IMR-90 (cell line): ENCODE measurements around the gene SESN3. TPM values are rescaled to one million over a fixed set of nuclear protein-coding genes. Genes with fewer than 3 reads are reported as not detected.

Experiments
- ATAC-seq: fragments of 200-7000 bp; cut with Tn5 transposase; 2 replicates; pipeline ENCODE4 v1.9.1; 2020; ENCODE audit warnings: low read depth, mild to moderate bottlenecking, moderate library complexity
- BruUV-seq: library from RNA; stranded (reverse); fragments of 400-500 nt; replicated peaks from 2 replicates; lab custom pipeline; 2021; lab: Mats Ljungman, UMichigan
- CTCF ChIA-PET: fragments of 300-600 bp; formaldehyde crosslinking; extraction: SDS; loops from one replicate; lab custom pipeline; 2021; ENCODE audit warnings: antibody characterized with exemption; lab: Yijun Ruan, JAX
- POLR2A ChIA-PET: fragments of 300-600 bp; sonication (Branson Sonifier 250); formaldehyde crosslinking; loops from one replicate; lab custom pipeline; 2022; ENCODE audit warnings: antibody characterized with exemption; ENCODE audit not compliant: unreplicated experiment; lab: Charles Lee
- DNase-seq: peaks from one replicate; pipeline ENCODE4 v3.0.0; 2013
- H2AFZ ChIP-seq: replicated peaks from 2 replicates; pipeline ENCODE3; 2013; ENCODE audit warnings: low read length, mild to moderate bottlenecking; ENCODE audit not compliant: poor library complexity
- H2AK5ac ChIP-seq: 2 replicates; pipeline ENCODE4 v1.6.1; 2013; ENCODE audit warnings: low read depth, low read length, inconsistent platforms
- H2AK9ac ChIP-seq: replicated peaks from 2 replicates; pipeline ENCODE3; 2013; ENCODE audit warnings: mild to moderate bottlenecking, low read depth, low read length, moderate library complexity; ENCODE audit not compliant: poor library complexity
- H2BK120ac ChIP-seq: 2 replicates; pipeline ENCODE4 v1.6.1; 2013; ENCODE audit warnings: low read depth, low read length, inconsistent platforms
- H2BK15ac ChIP-seq: 3 replicates; pipeline ENCODE4 v1.6.1; 2013; ENCODE audit warnings: low read depth, low read length, inconsistent platforms
- H2BK20ac ChIP-seq: 2 replicates; pipeline ENCODE4 v1.6.1; 2013; ENCODE audit warnings: low read depth, mild to moderate bottlenecking, inconsistent platforms, low read length, moderate library complexity
- H2BK5ac ChIP-seq: 2 replicates; pipeline ENCODE4 v1.6.1; 2013; ENCODE audit warnings: mild to moderate bottlenecking, low read depth, low read length, inconsistent platforms; ENCODE audit not compliant: poor library complexity, severe bottlenecking
- H3K14ac ChIP-seq: replicated peaks from 2 replicates; pipeline ENCODE4 v1.6.1; 2013; ENCODE audit warnings: low read depth, low read length, inconsistent platforms
- H3K18ac ChIP-seq: 2 replicates; pipeline ENCODE4 v1.6.1; 2013; ENCODE audit warnings: low read depth, low read length, control low read depth
- H3K23ac ChIP-seq: 2 replicates; pipeline ENCODE4 v1.6.1; 2013; ENCODE audit warnings: low read depth, low read length, inconsistent platforms
- H3K27ac ChIP-seq: 2 replicates; pipeline ENCODE4 v1.5.1; 2013; ENCODE audit warnings: mild to moderate bottlenecking, control low read depth, low read length; ENCODE audit not compliant: insufficient read depth
- H3K27me3 ChIP-seq: 2 replicates; pipeline ENCODE4 v1.6.1; 2013; ENCODE audit warnings: low read length; ENCODE audit not compliant: control insufficient read depth, insufficient read depth
- H3K36me3 ChIP-seq: 2 replicates; pipeline ENCODE4 v1.6.1; 2013; ENCODE audit warnings: low read length, mixed read lengths; ENCODE audit not compliant: control insufficient read depth, insufficient read depth
- H3K4ac ChIP-seq: 2 replicates; pipeline ENCODE4 v1.6.1; 2013; ENCODE audit warnings: low read depth, low read length, inconsistent platforms
- H3K4me1 ChIP-seq: 2 replicates; pipeline ENCODE4 v1.6.1; 2013; ENCODE audit warnings: low read length, mixed read lengths; ENCODE audit not compliant: control insufficient read depth, insufficient read depth
- H3K4me2 ChIP-seq: 2 replicates; pipeline ENCODE4 v1.6.1; 2013; ENCODE audit warnings: low read depth, mild to moderate bottlenecking, control low read depth, low read length, moderate library complexity
- H3K4me3 ChIP-seq: 2 replicates; pipeline ENCODE4 v1.5.1; 2013; ENCODE audit warnings: low read depth, mild to moderate bottlenecking, control low read depth, low read length, moderate library complexity; ENCODE audit not compliant: insufficient read depth
- H3K56ac ChIP-seq: 2 replicates; pipeline ENCODE4 v1.6.1; 2013; ENCODE audit warnings: low read length, inconsistent platforms; ENCODE audit not compliant: insufficient read depth; ENCODE audit errors: extremely low read depth
- H3K79me1 ChIP-seq, 2 experiments: 2 replicates each; pipeline ENCODE4 v1.6.1; 2013; ENCODE audit warnings: low read length in 2 of 2, inconsistent platforms in 1 of 2, low read depth in 1 of 2
- H3K9ac ChIP-seq: 2 replicates; pipeline ENCODE4 v1.6.1; 2013; ENCODE audit warnings: low read depth, low read length, control low read depth
- H3K9me1 ChIP-seq: 2 replicates; pipeline ENCODE4 v1.6.1; 2013; ENCODE audit warnings: low read length, inconsistent platforms; ENCODE audit not compliant: insufficient read depth
- H3K9me3 ChIP-seq: 2 replicates; pipeline ENCODE4 v1.6.1; 2013; ENCODE audit warnings: low read length; ENCODE audit not compliant: control insufficient read depth, insufficient read depth
- H4K20me1 ChIP-seq: 2 replicates; pipeline ENCODE4 v1.6.1; 2013; ENCODE audit warnings: low read length, inconsistent platforms; ENCODE audit not compliant: insufficient read depth
- H4K5ac ChIP-seq: 2 replicates; pipeline ENCODE4 v1.6.1; 2013; ENCODE audit warnings: mild to moderate bottlenecking, low read depth, low read length, control low read depth
- H4K8ac ChIP-seq, 2 experiments: 2 replicates each; pipeline ENCODE4 v1.6.1; 2013; ENCODE audit warnings: low read depth in 2 of 2, low read length in 2 of 2, control low read depth in 1 of 2, inconsistent platforms in 1 of 2
- H4K91ac ChIP-seq: 2 replicates; pipeline ENCODE4 v1.6.1; 2013; ENCODE audit warnings: low read depth, low read length, inconsistent platforms; ENCODE audit not compliant: insufficient read depth
- BHLHE40 ChIP-seq: fragments of 150-350 bp; IDR thresholded peaks from 2 replicates; pipeline ENCODE4 v1.6.1; 2016; ENCODE audit warnings: mild to moderate bottlenecking, low read depth, low read length
- CEBPB ChIP-seq: IDR thresholded peaks from 2 replicates; pipeline ENCODE4 v1.6.1; 2012; ENCODE audit warnings: low read depth, low read length, improper control_type of control experiment
- CHD1 ChIP-seq: IDR thresholded peaks from 2 replicates; pipeline ENCODE4 v1.6.1; 2012; ENCODE audit warnings: low read depth, low read length, improper control_type of control experiment
- FOS ChIP-seq: fragments of 150-350 bp; IDR thresholded peaks from 2 replicates; pipeline ENCODE4 v1.6.1; 2016; ENCODE audit warnings: low read depth, low read length
- MAFK ChIP-seq: IDR thresholded peaks from 2 replicates; pipeline ENCODE4 v1.6.1; 2012; ENCODE audit warnings: low read depth, low read length, improper control_type of control experiment
- MAZ ChIP-seq: IDR thresholded peaks from 2 replicates; pipeline ENCODE4 v1.6.1; 2012; ENCODE audit warnings: low read depth, mild to moderate bottlenecking, low read length, improper control_type of control experiment, moderate library complexity, borderline replicate concordance
- MXI1 ChIP-seq: IDR thresholded peaks from 2 replicates; pipeline ENCODE4 v1.6.1; 2012; ENCODE audit warnings: low read depth, mild to moderate bottlenecking, low read length, moderate library complexity, borderline replicate concordance
- NFE2L2 ChIP-seq: fragments of 150-350 bp; IDR thresholded peaks from 2 replicates; pipeline ENCODE4 v1.6.1; 2016; ENCODE audit warnings: low read depth, mild to moderate bottlenecking, low read length
- POLR2A ChIP-seq: IDR thresholded peaks from 2 replicates; pipeline ENCODE4 v1.6.1; 2012; ENCODE audit warnings: mild to moderate bottlenecking, low read depth, low read length
- RAD21 ChIP-seq: IDR thresholded peaks from 2 replicates; pipeline ENCODE4 v1.6.1; 2012; ENCODE audit warnings: low read length, improper control_type of control experiment
- RCOR1 ChIP-seq: IDR thresholded peaks from 2 replicates; pipeline ENCODE4 v1.6.1; 2012; ENCODE audit warnings: mild to moderate bottlenecking, low read length, improper control_type of control experiment; ENCODE audit not compliant: insufficient replicate concordance
- RFX5 ChIP-seq: IDR thresholded peaks from 2 replicates; pipeline ENCODE4 v1.8.0; 2012; ENCODE audit warnings: low read depth, mild to moderate bottlenecking, low read length, moderate library complexity
- SMC3 ChIP-seq: fragments of 150-350 bp; IDR thresholded peaks from 2 replicates; pipeline ENCODE4 v1.6.1; 2016; ENCODE audit warnings: low read depth, mild to moderate bottlenecking, antibody characterized with exemption, low read length, moderate library complexity
- USF2 ChIP-seq: fragments of 150-350 bp; IDR thresholded peaks from 2 replicates; pipeline ENCODE4 v1.6.1; 2017; ENCODE audit warnings: mild to moderate bottlenecking, antibody characterized with exemption, low read length, low read depth
- WGBS, 2 experiments: methylation state at CpG; one replicate each; pipeline versions ENCODE4 v1.1.5 to v1.1.7; 2013; ENCODE audit warnings: missing lambda C conversion rate in 2 of 2; ENCODE audit not compliant: insufficient read length in 1 of 2; ENCODE audit errors: extremely low coverage in 2 of 2; 5-methylcytosine and 5-hydroxymethylcytosine counted together
- dilution Hi-C: fragments of 300-500 bp; cut with HindIII; formaldehyde crosslinking; loops from one replicate; pipeline ENCODE4 v1.14.3; 2018; ENCODE audit warnings: low sequenced_read_pairs; ENCODE audit not compliant: unreplicated experiment
- in situ Hi-C: fragments of 300-500 bp; cut with MboI; formaldehyde crosslinking; loops from 3 replicates; pipeline ENCODE4 v1.14.3; 2019; ENCODE audit warnings: low sequenced_read_pairs, inconsistent platforms, mixed read lengths
- intact Hi-C: fragments of 100-400 bp; cut with micrococcal nuclease; formaldehyde crosslinking; loops from 2 replicates; pipeline ENCODE4 v1.10.0; 2022
- polyA plus RNA-seq, 3 experiments: library from polyadenylated mRNA; depleted of rRNA; stranded (reverse); fragments of >200 nt; gene quantifications; 2 replicates each; pipeline ENCODE4 v1.2.3, GENCODE V29; 2012; ENCODE audit warnings: low replicate concordance in 1 of 3
- total RNA-seq: library from RNA; depleted of rRNA; stranded (reverse); fragments of >200 nt; gene quantifications from 2 replicates; pipeline ENCODE4 v1.2.3, GENCODE V29; 2012
- TF ChIP-seq, protein P1 (sequence below): fragments of 150-350 bp; IDR thresholded peaks from 2 replicates; pipeline ENCODE4 v1.6.1; 2016; ENCODE audit warnings: low read depth, mild to moderate bottlenecking, low read length, moderate library complexity, borderline replicate concordance
- TF ChIP-seq, protein P2 (sequence below): conservative IDR thresholded peaks from 2 replicates; pipeline ENCODE4 v1.5.1; 2012; ENCODE audit warnings: mild to moderate bottlenecking, low read depth, low read length, improper control_type of control experiment

Gene SESN3
- total and polyA plus RNA-seq, 2 of the 4 experiments (the other 2 are of a cell fraction): 2.0 to 7.7 TPM

DNA sequence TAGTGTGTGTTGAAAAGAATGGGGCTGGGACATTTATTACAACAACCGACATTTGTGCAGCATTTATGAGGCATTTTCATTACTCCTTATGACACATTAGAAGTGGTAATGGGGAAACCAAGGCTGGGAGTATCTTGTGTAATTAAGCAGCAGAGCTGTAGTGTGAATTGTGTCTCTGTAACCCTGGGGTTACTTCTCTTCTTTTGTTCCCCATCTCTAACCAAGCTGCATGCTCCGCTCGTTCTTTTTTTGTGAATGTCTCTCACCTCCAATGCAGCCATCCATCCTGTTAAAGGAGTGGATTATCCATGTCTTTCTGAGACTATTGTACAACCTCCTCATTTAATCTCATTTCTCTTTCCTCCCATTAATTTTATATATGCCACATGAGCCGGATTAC lies 75.6 kb downstream of the SESN3 start:
- dilution Hi-C loops: no loop called here

More for the DNA sequence above, 75.6 kb downstream of the SESN3 start:
- Histone ChIP-seq H3K4me3 (no peak overlapping the region), H2BK20ac (no peak overlapping the region), H4K20me1 (no peaks in the 10 kb centered on the region), H2BK15ac (no peak overlapping the region), H4K91ac (no peak overlapping the region), H3K27ac (no peak overlapping the region), H3K36me3 (no peaks in the 10 kb centered on the region), H2BK5ac (no peak overlapping the region), H3K9me1 (no peaks in the 10 kb centered on the region), H2AFZ (no peak overlapping the region), H3K9me3 (no peaks in the 10 kb centered on the region), H4K8ac (no peak overlapping the region), H2AK5ac (no peak overlapping the region), H3K4me2 (no peak overlapping the region), H3K27me3 (peaks cover 2% of the 10 kb centered on the region; the same call in 1 of the 2 replicates), H3K79me1 (no peaks in the 10 kb centered on the region), H3K9ac (no peak overlapping the region), H3K4ac (no peak overlapping the region), H3K14ac (no peak overlapping the region), H2AK9ac (no peak overlapping the region), H3K23ac (no peak overlapping the region), H3K18ac (no peak overlapping the region), H2BK120ac (no peak overlapping the region), H4K5ac (no peak overlapping the region), H3K56ac (no peak overlapping the region), H3K4me1 (no peaks in the 10 kb centered on the region)
- WGBS, 2 experiments: no CpG with 5 or more reads among the region's 4 CpGs
- in situ Hi-C loops: loop anchor here (5.0 kb wide), 1 partner anchor 552 kb away; no protein-coding TSS in a partner anchor
- DNase-seq: no peak
- ChIA-PET CTCF (interaction anchor here (0.8 to 5.0 kb wide), 3 partner anchors 10 to 550 kb away, joined by 3 to 45 read pairs (median 3); no protein-coding TSS in a partner anchor), POLR2A (no interaction called here)
- TF ChIP-seq RAD21: no peak
- TF ChIP-seq CHD1: no peak
- TF ChIP-seq, protein P1, sequence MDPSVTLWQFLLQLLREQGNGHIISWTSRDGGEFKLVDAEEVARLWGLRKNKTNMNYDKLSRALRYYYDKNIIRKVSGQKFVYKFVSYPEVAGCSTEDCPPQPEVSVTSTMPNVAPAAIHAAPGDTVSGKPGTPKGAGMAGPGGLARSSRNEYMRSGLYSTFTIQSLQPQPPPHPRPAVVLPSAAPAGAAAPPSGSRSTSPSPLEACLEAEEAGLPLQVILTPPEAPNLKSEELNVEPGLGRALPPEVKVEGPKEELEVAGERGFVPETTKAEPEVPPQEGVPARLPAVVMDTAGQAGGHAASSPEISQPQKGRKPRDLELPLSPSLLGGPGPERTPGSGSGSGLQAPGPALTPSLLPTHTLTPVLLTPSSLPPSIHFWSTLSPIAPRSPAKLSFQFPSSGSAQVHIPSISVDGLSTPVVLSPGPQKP: no peak
- TF ChIP-seq FOS: no peak
- no peak for TF ChIP-seq RCOR1
- no peak for TF ChIP-seq BHLHE40
- no peak for TF ChIP-seq MAZ
- no peak for TF ChIP-seq NFE2L2
- TF ChIP-seq USF2: no peak
- no peak for TF ChIP-seq POLR2A
- TF ChIP-seq RFX5: no peak
- no peak for TF ChIP-seq SMC3
- TF ChIP-seq MAFK: no peak
- TF ChIP-seq CEBPB: no peak
- TF ChIP-seq, protein P2, sequence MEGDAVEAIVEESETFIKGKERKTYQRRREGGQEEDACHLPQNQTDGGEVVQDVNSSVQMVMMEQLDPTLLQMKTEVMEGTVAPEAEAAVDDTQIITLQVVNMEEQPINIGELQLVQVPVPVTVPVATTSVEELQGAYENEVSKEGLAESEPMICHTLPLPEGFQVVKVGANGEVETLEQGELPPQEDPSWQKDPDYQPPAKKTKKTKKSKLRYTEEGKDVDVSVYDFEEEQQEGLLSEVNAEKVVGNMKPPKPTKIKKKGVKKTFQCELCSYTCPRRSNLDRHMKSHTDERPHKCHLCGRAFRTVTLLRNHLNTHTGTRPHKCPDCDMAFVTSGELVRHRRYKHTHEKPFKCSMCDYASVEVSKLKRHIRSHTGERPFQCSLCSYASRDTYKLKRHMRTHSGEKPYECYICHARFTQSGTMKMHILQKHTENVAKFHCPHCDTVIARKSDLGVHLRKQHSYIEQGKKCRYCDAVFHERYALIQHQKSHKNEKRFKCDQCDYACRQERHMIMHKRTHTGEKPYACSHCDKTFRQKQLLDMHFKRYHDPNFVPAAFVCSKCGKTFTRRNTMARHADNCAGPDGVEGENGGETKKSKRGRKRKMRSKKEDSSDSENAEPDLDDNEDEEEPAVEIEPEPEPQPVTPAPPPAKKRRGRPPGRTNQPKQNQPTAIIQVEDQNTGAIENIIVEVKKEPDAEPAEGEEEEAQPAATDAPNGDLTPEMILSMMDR: no peak
- TF ChIP-seq MXI1: no peak
- intact Hi-C loops: loop anchor here (2.0 to 10.0 kb wide), 2 partner anchors 439 to 1271 kb away; no protein-coding TSS in a partner anchor
- BruUV-seq: no TSS peak
- no peak for ATAC-seq
